NCI-H345 (cell line): Measurements from ENCODE around the gene SERP1.

Experiments
- DNase-seq: peaks from one replicate; lab custom pipeline; 2025; lab: John Stamatoyannopoulos, UW

Gene SERP1

DNA sequence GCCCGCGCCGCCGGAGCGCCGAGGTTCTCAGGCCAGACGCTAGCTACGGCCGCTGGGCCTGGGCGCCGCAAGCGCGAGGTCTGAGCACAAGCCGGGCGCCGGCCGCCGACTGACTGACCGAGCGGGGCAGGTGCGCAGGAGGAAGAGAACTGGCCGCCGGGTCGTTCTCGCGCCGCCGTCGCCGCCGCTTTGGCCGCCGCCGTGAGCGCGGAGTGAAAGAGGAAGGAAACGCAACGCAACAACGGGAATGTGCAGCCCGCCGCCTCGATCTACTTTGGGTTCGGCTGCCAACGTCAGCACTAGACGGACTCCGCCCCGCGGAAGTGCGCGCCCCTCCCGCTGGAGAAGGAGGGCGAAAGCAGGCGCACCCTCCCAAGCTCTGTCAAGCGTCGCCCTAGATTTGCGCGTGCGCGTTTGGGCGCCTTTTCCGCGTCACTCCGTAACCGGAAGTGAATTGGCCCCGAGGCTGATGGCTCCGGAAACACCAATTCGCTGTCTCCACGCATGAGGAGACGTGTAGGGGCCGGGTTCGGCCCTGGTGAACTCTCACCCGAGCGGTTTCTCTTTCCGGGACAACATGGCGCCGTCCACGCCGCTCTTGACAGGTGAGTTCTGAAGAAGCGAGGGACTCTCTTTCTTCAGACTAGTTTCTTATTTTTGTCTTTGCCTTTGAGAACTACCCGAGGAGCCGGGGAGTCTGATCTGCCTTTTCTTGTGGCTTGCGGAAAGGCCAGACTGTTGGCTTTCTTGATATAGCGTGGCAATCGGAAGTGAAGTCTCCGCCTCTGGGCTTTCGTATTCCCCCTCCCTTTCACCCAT, at the start of gene SERP1, which contains the start of gene EIF2A:
Gene SERP1, minus strand, starts transcription at position 271 of the 819 bp plus-strand sequence. CDS start 361 bp downstream, outside the sequence.
Gene EIF2A, plus strand, starts transcription at position 562 of the 819 bp plus-strand sequence. Its CDS starts 16 bp downstream, at position 578.
- peak; percentile 98 for DNase-seq

DNA sequence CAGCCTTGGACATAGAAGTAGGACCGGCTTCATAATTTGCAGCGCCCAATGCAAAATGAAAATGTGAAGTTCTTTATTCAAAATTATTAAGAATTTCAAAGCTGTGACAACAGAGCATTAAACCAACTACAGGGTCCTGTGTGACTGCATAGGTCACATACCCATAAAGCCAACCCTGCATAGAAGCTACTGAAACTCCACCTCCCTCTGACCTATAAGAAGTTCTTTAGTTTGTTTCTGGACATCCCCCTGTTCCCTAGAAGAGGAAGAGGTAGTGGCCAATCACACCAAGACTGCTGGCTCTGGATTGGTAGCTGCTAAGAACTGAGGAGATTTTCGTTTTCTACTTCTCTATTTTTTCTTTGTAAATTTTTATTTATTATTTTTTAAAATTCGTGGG, 47.9 kb upstream of the SERP1 start:
- DNase-seq = no peak

DNA sequence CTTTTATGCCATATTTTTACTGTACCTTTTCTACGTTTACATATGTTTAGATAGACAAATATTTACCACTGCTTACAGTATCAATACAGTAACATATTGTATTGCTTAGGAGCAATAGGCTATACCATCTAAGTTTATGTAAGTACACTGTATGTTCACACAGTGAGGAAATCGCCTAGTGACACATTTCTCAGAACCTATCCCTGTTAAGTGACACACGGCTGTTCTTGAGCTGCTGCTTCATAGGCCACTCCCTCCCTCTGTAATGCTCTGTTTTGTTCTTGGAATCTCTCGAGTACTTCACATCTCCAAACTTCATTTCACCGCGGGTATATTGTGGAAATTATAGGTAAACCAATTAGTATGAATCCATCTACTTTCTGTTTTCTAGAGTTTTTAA, 43.5 kb upstream of the SERP1 start:
- no peak for DNase-seq

DNA sequence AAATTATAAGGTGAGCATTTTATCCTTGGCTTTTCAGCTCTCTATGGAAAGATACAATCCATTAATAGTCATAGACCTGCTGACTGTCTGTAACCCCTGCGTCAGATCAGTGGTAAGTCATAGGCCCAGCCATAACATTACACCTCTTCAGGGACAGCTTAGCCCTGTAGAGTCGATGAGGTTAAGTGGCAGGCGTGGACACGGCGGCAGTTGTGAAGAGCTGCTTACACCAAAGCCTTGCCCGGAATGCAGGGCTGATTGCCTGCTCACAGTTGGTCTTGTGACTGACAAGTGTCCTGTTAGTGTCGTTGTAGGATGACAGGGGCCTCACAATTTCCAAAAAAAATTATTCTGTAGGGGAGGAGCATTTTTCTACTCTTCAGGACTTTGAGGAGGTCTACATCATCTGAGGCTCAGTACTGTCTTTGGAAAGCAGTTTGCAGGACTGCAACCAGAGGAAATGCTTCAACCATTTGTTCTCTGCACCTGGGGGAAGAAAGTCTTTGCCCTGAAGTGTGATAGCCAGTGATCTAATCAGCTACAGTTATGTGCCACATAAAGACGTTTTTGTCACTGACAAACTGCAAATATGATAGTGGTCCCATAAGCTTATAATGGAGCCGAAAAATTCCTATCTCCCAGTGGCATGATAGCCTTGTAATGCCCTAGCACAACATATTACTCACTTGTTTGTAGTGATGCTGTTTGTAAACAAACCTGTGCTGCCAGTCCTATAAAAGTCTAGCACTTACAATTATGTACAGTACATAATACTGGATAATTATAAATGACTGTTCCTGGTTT, 41.9 kb upstream of the SERP1 start:
- no peak for DNase-seq

DNA sequence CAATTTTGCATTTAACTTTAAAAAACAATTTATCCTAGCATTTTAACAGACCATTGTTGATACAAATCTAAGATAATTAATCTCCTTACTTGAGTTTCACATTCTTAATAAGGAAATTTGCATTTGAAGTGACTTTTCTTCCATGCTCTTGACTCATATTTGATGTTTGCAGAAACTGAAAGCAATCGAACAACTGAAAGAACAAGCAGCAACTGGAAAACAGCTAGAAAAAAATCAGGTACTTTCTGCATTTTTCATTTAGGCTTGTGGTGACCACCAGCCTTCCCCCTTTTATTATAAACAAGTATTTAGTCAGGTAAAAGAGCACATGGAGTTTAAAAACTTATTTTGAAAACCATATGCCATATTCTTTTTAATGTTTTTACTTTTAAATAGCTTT, 36.7 kb upstream of the SERP1 start:
- DNase-seq = no peak

DNA sequence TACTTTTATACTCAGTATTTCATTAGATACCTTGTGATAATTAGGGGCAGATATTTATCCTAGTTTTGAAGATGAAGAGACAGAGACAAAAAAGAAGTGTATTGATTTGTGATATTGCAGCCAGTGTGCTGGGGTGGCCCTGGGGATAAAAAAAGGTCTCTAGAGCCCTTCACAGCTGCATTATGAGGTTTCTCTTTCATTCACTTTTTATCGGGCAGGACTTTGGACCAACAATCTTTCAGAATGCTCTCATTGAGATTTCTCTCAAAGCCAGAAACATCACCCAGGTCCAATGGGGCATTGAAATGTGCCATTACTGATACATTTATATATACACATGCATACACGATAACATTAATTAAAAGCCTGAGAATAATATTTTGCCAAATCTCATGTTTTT, 36.3 kb upstream of the SERP1 start:
- no peak for DNase-seq

DNA sequence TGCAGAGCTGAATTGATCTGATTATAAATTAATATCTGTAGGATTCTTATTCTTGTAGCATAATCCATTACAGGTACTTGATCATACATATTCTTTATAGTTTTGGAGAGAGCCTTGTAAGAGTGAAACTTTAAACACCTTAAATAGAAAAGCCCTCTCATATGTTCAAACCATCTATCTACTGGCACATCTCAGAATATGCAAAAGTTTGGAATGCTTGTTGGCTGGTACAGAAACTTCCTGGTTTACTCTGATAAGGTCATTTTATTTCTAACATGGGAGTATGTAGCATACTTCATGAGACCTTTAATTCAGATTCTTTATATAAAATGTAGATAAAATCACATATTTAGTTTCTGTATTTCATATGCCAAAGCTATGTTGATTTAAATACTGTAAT, 34.9 kb upstream of the SERP1 start:
- DNase-seq = no peak

DNA sequence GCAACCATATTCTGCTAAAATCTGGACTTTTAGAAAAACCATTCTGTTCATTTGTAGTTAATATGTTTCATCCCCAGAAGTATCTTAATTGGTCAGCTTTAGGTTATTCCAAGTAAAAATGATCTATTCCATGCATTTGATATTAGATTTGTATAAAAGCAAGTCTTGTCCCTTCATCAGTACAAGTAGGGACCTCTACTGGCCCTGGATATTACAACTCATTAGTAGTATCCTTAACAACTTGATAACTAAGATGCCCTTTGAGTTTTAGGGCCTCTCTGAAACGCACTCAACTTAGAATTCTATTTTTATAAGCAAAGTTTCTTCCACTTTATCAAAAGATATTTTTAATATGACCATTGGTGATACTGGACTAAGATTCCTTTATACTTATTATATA, 31.6 kb upstream of the SERP1 start:
- DNase-seq = no peak

DNA sequence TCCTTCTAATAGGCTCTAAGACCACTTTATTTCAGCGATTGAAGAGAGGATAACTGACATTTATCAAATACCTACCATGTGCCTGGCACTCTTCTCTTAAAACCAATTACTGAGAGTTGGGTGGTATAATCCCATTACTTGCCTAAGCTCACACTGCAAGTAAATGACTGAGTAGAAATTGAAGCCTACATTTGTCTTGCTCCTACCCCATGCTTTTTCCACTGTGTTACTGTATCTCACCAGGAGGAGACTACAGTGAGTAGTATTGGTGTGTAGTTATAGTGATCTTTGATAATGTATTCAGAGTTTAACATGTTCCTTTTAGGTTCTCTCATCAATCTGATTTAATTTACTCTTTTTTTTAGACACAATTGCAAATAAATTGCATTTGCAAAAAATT, 21.0 kb upstream of the SERP1 start:
- no peak for DNase-seq

DNA sequence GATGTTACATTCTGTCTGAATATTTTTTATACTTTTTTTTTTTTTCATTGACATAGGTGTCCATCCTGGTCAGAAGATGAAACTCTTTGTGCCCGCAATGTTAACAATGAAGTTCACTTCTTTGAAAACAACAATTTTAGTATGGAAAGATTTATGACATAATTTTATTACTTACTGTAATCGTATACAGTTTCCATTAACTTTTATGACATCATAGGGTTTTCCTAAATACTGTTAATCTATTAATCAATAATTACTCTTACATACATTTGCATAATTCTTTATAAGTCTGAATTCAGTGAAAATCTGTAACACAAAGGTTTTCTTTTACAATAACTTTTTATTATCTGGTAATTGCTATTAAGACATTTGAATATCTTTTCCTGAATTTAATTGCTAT, 17.9 kb upstream of the SERP1 start:
- no peak for DNase-seq

DNA sequence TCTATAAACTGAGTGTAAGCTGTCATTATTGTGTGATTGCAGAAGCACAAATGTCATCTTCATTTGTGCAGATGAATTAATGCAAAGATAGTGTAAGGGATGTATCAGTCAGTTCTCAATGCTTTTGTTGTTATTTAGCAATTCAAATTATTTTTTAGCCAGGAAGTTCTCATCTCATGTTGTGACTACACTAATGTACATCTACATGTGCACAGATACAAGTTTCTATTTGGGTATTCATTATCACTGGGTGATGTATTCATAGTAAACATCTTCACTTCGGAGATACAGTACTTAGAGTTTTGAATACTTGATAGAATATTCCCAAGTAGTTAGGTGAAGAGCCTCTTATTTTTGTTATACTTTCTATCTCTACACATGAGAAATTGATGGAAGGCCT, 11.4 kb upstream of the SERP1 start:
- no peak for DNase-seq

DNA sequence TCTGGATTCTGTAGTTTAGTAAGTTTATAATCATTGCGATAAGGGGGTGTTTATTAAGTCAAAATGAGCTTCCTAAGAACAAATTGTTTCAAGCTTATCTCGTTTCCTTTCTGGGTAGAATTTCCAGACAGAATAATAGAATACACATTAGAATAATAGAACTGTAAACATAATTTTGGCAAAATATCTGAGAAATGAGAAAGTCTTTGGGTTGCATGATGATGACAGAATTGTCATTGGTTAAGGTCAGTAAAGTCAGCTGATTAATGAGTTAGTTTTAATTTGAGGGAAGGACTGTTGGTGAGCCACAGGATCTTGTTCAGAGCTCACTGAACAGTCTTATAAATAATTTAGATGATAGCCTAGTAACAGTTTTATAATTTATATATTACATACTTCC, 10.5 kb upstream of the SERP1 start:
- DNase-seq = no peak

DNA sequence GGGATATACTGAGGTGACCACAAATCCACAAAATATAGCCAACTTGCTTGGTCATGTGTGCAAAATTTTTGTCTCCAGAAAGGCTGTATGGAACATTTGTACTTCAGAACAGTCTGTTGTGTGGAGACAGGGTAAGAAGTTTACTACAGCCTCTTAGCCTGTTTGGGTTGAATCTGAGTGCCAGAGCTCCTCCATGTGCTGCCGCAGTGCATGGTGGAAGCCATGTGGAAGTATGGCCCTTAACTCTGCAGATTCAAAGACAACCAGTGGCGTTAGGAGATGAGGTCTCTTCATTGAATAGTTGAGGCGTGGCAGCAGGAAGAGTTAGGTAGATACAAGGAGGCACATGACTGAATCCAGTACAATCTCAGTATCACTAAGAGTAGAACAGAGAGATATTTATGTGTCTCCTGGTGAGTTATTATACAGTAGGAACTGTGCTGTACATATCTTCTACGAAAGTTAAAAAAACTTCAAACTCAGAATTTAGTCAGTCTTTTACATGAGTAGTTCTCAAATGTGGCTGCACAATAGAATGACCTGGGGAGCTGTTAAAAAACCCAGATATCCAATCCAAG, 9.7 kb upstream of the SERP1 start:
- DNase-seq = no peak

DNA sequence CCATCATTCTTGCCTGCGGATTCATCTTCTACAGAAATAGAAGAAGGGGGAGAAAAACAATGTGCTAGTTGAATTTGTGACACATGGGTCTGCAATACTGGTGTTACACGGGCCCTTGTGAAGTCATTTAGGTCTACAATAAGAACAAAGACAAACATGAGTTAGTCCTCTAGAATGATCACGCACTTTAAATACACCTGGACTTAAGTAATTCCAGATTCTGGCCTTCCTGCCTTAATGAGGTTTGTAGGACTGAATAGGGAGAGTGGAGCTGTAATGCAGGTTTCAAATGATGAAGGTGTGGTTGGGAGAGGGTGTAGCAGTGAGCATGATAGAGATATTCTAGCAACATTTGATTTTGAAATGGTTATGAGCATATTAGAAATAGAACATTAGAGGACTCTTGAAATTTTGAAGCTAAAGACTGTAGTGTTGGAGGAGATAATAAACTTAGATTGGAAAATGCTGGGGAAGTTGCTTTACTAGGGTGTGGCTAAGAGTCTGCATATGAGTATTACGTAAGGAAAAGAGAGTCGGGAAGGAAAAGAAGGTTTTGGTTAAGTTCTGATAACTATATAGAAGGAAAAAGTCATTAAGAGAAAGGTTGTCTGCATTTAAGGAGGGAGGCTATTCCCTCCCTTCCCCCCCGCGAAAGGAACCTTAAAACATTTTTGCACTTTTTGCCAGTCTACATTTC, 897 bp upstream of the SERP1 start:
- DNase-seq = no peak

DNA sequence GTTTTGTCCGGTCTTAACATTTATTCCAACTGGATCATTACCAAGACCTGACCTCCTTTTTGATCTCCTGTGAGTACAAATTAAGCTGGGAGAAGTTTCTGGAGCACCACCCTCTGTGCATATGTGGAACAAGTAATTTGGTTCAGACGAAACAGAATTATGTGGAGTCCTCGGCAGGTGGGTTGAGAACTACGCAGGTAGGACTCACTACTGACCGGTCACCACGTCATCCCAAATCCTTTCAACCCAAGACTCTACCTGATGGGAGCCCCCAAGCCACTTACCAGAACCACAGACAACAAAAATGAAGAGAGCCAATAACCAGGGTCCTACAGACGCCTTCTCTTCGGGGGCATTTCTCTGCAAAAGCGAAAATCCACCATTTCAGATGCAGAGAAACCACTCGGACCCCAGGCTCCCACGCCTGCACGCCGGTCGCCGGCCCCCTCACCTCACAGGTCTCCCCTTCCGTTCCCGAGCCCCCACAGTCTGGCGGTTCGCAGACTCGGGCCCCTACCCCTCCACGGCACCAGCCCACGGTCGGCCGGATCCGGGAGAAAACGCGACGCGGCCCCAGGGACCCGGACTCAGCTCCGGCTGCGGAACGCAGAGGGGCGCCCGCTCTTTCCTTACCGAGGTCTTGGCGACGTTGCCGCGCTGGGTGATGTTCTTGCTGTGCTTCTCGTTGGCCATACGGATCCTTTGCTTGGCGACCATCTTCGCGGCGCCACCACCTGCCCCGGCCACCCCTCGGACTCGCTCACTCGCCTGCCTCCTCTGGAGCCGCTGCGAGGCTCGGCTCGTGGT, 674 bp downstream of the SERP1 start:
- no peak for DNase-seq

DNA sequence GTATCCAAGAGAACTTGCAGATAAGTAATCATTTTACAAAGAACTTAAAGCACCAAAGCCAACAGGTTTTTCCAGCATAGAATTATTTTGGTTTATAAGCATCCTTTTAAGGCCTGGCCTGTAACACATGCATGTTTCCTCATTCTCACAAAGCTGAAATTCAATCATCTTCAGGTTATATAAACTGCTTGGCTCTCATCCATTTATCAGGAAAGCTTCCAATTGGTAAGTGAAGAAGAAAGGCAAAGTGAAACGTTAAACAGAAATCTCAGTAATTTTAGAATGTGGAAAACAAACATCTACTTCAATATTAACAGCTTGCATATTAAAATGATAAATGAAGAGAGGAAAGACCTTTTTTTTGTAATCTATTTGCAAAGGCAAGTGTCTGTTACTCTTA, 1.6 kb downstream of the SERP1 start:
- no peak for DNase-seq

DNA sequence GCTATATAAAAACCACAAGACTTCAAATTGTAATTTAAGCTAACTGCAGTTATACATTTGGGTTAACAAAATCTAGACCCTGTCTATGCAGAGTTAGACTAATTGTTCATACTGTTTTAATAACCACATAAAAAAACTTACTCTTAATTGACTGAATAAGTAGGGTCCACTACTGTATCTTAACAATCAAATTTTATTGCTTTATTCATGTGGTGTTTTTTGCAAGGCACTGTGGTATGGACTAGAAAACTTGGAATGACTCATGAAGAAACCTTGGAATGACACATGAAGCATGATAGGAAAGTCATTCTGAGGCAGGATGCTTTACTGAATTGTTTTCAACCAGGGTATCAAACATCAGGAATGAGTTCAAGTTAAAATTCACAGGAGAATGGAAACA, 2.3 kb downstream of the SERP1 start:
- DNase-seq = no peak

DNA sequence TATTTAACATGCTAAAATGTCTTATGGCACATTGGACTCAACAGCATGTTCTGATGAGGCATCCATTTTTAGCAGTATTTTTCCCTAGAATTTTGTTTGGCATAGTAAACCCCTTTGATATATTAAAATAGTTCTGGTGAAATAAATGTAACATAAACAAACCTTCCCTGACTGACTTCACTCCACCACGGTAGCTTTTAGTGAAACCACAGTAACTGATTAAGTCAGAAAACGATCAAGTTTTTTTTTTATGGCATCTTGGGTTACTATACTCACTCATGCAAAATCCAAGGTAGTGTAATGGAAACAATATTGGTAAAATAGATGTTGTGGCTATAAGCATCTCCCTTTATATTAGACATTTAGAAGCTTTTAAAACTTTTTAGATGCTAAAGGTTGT, 2.8 kb downstream of the SERP1 start:
- no peak for DNase-seq

DNA sequence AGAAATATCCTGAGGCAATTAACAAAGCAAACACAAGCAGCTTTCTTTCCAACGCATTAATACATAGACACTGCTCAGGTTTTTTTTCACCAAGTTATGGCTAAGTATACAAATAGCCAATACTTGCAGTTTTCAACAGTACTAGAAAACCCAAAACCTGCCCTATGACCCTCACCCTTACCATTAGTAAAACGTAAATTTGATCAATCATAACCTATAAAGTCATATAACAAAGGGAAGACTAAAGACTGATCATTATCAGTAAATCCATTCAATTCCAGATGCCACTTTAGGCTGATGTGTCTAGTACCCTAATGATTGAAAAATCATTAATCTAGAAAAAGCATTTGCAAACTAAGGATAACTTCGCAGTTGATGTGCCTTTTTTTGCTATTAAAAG, 3.2 kb downstream of the SERP1 start:
- DNase-seq = no peak

DNA sequence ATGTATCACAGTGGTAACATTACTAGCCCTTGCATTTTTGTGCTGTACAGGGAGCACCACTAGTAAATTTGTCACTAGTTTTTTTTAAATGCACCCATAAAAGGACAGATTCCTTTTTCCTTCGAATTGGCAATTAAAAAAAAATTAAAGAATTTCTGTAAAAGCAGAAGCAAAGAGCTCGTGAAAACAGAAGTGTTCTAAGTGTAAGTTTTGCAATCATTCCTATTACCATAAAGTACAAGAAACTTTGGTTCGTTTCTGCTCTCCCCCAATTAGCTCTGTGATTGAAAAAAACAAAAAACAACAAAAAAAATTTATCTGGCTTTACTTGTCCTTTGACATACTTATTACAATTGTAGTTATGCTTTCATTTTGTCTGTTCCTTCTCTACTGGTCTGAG, 5.3 kb downstream of the SERP1 start:
- no peak for DNase-seq

DNA sequence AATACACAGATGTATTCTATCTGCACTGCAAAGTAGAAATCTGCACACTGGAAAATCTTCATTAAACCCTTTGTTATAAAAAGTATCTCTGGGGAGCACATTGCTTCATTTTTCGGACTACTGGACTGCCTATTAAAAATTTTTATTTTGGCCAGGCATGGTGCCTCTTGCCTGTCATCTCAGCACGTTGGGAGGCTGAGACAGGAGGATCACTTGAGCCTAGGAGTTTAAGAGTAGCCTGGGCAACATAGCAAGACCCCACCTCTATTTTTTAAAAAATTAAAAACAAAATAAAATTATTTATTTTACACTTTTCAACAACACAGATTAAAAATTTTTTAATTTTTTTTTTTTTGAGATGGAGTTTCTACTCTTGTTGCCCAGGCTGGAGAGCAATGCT, 6.0 kb downstream of the SERP1 start:
- no peak for DNase-seq
